ENCODE data around the gene GOLGA6D. TPM values are rescaled to one million over a fixed set of nuclear protein-coding genes. Genes with fewer than 3 reads are reported as not detected.
"Not testable (repeated sequence)": the region's sequence is repeated elsewhere in the genome, so short reads cannot be mapped to it uniquely, and the experiment has no call there.

The GOLGA6D gene
- total and polyA plus RNA-seq, 5 donors = not detected

DNA sequence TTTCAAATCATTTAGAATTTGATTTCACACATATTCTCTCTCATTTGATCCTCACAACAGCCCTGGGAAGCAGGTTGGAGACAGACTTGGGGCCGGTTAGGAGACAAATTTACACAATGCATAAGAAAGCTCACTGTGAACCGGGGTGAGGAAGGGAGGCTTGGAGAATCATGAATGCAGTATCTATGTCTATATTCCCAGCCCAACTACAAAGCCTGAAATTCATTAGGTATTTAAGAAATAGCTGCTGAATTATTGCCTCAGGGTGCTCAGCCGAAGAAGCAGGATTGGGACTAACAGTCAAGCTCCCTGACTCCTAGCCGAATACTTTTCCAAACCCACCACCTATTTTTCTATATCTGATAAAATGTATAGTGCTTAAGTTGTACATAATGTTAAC lies 32.9 kb upstream of the GOLGA6D start:
- 63% methylated on average over 4 of the region's 4 CpGs for WGBS
- intact Hi-C loops (cut with DNase I) = no loop called here
- Histone ChIP-seq H3K9me3 (ENCODE audit: control insufficient read depth, low read length) (no peaks in the 10 kb centered on the region), H3K27ac (ENCODE audit: low read length) (no peak overlapping the region), H3K4me1 (ENCODE audit: control insufficient read depth, insufficient read depth, low read length) (no peaks in the 10 kb centered on the region), H3K4me3 (ENCODE audit: low read length) (no peak overlapping the region), H3K27me3 (ENCODE audit: control insufficient read depth, insufficient read depth) (no peaks in the 10 kb centered on the region)
- DNase-seq (no peak), ATAC-seq (no peak)

DNA sequence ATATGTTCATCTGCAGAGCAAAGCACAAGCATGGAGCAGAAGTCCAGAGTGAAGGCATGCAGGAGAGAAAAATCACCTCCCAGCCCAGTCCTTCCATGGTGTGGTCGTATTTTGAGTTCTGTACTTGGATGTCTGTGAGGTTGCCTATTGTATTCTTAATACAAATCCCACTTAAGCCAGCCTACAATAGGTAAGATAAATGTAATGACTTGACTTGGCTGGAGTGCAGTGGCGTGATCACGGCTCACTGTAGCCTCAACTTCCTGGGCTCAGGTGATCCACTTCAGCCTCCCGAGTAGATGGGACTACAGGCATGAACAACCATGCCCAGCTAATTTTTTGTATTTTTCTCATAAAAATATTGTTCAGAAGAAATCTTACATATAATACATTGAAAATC lies 31.3 kb upstream of the GOLGA6D start:
- 76% methylated on average over 4 of the region's 4 CpGs for WGBS
- H3K4me3 ChIP-seq (ENCODE audit: low read length); H3K27ac ChIP-seq (ENCODE audit: low read length); ATAC-seq; H3K9me3 ChIP-seq (ENCODE audit: control insufficient read depth, low read length); intact Hi-C loops (cut with DNase I); DNase-seq; H3K27me3 ChIP-seq (ENCODE audit: control insufficient read depth, insufficient read depth); H3K4me1 ChIP-seq (ENCODE audit: control insufficient read depth, insufficient read depth, low read length): not testable (repeated sequence)

- ATAC-seq; H3K27ac ChIP-seq (ENCODE audit: low read length); H3K9me3 ChIP-seq (ENCODE audit: control insufficient read depth, low read length); H3K4me1 ChIP-seq (ENCODE audit: control insufficient read depth, insufficient read depth, low read length); H3K4me3 ChIP-seq (ENCODE audit: low read length); intact Hi-C loops (cut with DNase I); DNase-seq; H3K27me3 ChIP-seq (ENCODE audit: control insufficient read depth, insufficient read depth): not testable (repeated sequence)
- WGBS = 83% methylated on average over 4 of the region's 4 CpGs
Measured at GRCh38 chr15:75252285-75252684, 30.4 kb upstream of the GOLGA6D start.

- WGBS = no CpG with 5 or more reads among the region's 2 CpGs
- ATAC-seq = not testable (repeated sequence)
Measured at GRCh38 chr15:75258034-75258433, 24.6 kb upstream of the GOLGA6D start, which contains the start of gene GOLGA6C. Gene GOLGA6C, plus strand, starts transcription at chr15:75258334. Its CDS starts 265 bp downstream, at chr15:75258599.

GRCh38 chr15:75258620-75259343 lies 23.9 kb upstream of the GOLGA6D start:
- H3K27ac ChIP-seq (ENCODE audit: low read length); DNase-seq; H3K27me3 ChIP-seq (ENCODE audit: control insufficient read depth, insufficient read depth); H3K4me3 ChIP-seq (ENCODE audit: low read length); H3K4me1 ChIP-seq (ENCODE audit: control insufficient read depth, insufficient read depth, low read length); ATAC-seq; intact Hi-C loops (cut with DNase I); H3K9me3 ChIP-seq (ENCODE audit: control insufficient read depth, low read length): not testable (repeated sequence)
- WGBS = 77% methylated on average over 11 of the region's 16 CpGs

More at GRCh38 chr15:75258034-75258433, 24.6 kb upstream of the GOLGA6D start, which contains the start of gene GOLGA6C:
- H3K27me3 ChIP-seq (ENCODE audit: control insufficient read depth, insufficient read depth); H3K4me3 ChIP-seq (ENCODE audit: low read length); H3K9me3 ChIP-seq (ENCODE audit: control insufficient read depth, low read length); H3K27ac ChIP-seq (ENCODE audit: low read length); H3K4me1 ChIP-seq (ENCODE audit: control insufficient read depth, insufficient read depth, low read length); DNase-seq; intact Hi-C loops (cut with DNase I): not testable (repeated sequence)

DNA sequence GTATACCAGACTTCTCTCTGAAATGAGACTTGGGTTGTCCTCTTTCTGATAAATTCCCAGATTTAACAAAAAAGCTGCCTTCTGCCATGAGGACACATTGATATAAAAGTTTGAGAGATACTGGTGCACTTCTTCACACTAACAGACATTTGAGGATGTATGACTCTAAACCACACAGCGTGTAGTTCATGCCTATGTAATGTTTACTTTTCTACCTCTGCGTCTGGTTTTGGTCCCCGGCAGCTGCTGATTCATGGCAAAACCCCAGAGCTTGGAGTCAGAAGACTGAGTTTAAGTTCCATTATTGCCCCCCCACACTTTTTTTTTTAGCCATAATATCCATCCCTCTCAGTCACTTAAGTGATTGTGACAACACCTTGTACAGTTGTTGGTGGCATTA lies 22.8 kb upstream of the GOLGA6D start:
- H3K27me3 ChIP-seq (ENCODE audit: control insufficient read depth, insufficient read depth); H3K27ac ChIP-seq (ENCODE audit: low read length); intact Hi-C loops (cut with DNase I); DNase-seq; ATAC-seq; H3K9me3 ChIP-seq (ENCODE audit: control insufficient read depth, low read length); H3K4me1 ChIP-seq (ENCODE audit: control insufficient read depth, insufficient read depth, low read length); H3K4me3 ChIP-seq (ENCODE audit: low read length): not testable (repeated sequence)
- WGBS = no CpG with 5 or more reads among the region's 3 CpGs

- intact Hi-C loops (cut with DNase I) = not testable (repeated sequence)
- WGBS = 90% methylated on average over 3 of the region's 8 CpGs
Measured at GRCh38 chr15:75273751-75274359, 8.8 kb upstream of the GOLGA6D start.

GRCh38 chr15:75274509-75275107 lies 8.0 kb upstream of the GOLGA6D start:
- H3K4me3 ChIP-seq (ENCODE audit: low read length); H3K27ac ChIP-seq (ENCODE audit: low read length); H3K27me3 ChIP-seq (ENCODE audit: control insufficient read depth, insufficient read depth); H3K4me1 ChIP-seq (ENCODE audit: control insufficient read depth, insufficient read depth, low read length); H3K9me3 ChIP-seq (ENCODE audit: control insufficient read depth, low read length); intact Hi-C loops (cut with DNase I): not testable (repeated sequence)
- DNase-seq (peak; percentile 76 to 93 (median 86)), ATAC-seq (peak; percentile 87 to 92)
- WGBS = 59% methylated on average over 5 of the region's 5 CpGs

More at GRCh38 chr15:75273751-75274359, 8.8 kb upstream of the GOLGA6D start:
- H3K4me1 ChIP-seq (ENCODE audit: control insufficient read depth, insufficient read depth, low read length); DNase-seq; H3K27ac ChIP-seq (ENCODE audit: low read length); H3K9me3 ChIP-seq (ENCODE audit: control insufficient read depth, low read length); H3K27me3 ChIP-seq (ENCODE audit: control insufficient read depth, insufficient read depth); H3K4me3 ChIP-seq (ENCODE audit: low read length): not testable (repeated sequence)
- ATAC-seq = peak in 1 of 2 donors; percentile 40

DNA sequence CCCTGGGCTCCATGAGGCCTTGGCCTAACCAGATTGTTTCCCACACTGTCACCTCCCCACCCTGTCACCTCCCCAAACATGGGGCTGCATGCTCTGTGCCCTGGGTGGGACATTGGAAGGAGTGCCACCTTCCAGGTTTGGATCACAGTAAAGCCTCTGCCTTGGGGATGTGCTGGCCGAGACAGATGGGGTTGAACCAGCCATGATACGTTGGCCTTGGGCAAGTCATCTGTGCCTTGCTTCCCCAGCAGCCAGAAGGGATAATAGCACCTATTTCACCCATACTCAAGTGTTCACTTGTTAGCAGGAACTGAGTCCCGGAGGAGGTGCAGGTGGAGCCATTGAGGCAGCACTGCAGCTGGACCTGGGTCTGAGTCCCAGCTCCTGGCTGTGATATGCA lies 7.0 kb upstream of the GOLGA6D start:
- H3K9me3 ChIP-seq (ENCODE audit: control insufficient read depth, low read length); H3K27ac ChIP-seq (ENCODE audit: low read length); H3K4me3 ChIP-seq (ENCODE audit: low read length); H3K27me3 ChIP-seq (ENCODE audit: control insufficient read depth, insufficient read depth); H3K4me1 ChIP-seq (ENCODE audit: control insufficient read depth, insufficient read depth, low read length); intact Hi-C loops (cut with DNase I): not testable (repeated sequence)
- ATAC-seq (peak; percentile 44 to 45), DNase-seq (peak in 1 of 3 donors; percentile 14)
- 73% methylated on average over 3 of the region's 3 CpGs for WGBS

GRCh38 chr15:75278497-75278896 lies 4.1 kb upstream of the GOLGA6D start:
- H3K4me3 ChIP-seq (ENCODE audit: low read length); H3K27ac ChIP-seq (ENCODE audit: low read length); DNase-seq; intact Hi-C loops (cut with DNase I); H3K27me3 ChIP-seq (ENCODE audit: control insufficient read depth, insufficient read depth); H3K4me1 ChIP-seq (ENCODE audit: control insufficient read depth, insufficient read depth, low read length); ATAC-seq; H3K9me3 ChIP-seq (ENCODE audit: control insufficient read depth, low read length): not testable (repeated sequence)
- no CpG with 5 or more reads among the region's 1 CpG for WGBS

DNA sequence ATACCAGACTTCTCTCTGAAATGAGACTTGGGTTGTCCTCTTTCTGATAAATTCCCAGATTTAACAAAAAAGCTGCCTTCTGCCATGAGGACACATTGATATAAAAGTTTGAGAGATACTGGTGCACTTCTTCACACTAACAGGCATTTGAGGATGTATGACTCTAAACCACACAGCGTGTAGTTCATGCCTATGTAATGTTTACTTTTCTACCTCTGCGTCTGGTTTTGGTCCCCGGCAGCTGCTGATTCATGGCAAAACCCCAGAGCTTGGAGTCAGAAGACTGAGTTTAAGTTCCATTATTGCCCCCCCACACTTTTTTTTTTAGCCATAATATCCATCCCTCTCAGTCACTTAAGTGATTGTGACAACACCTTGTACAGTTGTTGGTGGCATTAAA lies 1.5 kb downstream of the GOLGA6D start:
- intact Hi-C loops (cut with DNase I); H3K27me3 ChIP-seq (ENCODE audit: control insufficient read depth, insufficient read depth); H3K4me1 ChIP-seq (ENCODE audit: control insufficient read depth, insufficient read depth, low read length); H3K27ac ChIP-seq (ENCODE audit: low read length); H3K9me3 ChIP-seq (ENCODE audit: control insufficient read depth, low read length); ATAC-seq; DNase-seq; H3K4me3 ChIP-seq (ENCODE audit: low read length): not testable (repeated sequence)
- no CpG with 5 or more reads among the region's 3 CpGs for WGBS
